ENCODE data around the gene NR3C1.
A peak's percentile ranks its signal among the peaks of the same experiment; 100 is the strongest.

Gene NR3C1

DNA sequence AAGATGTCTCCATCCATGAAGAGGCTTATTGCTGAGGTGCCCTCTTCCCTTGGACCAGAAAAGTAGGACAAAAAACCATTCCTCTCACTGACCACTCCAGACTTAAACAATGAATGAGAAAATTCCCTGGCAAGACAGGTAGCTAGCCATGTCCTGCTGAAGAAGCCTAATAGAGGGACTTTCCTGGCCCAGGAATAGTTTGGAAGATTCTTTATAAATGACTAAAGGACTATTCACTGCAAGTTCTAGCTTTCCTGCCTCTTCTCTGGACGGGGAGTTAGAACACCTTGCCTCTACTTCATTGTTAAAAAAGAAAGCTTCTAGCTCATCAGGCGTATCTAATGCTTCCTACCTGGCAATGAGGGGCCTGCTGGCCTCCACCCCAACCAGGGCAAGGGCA, 153.6 kb downstream of the NR3C1 start:
- DNase-seq: no peak

GRCh38 chr5:143248822-143249579, 154.5 kb downstream of the NR3C1 start:
- peak; percentile 13 for DNase-seq

DNA sequence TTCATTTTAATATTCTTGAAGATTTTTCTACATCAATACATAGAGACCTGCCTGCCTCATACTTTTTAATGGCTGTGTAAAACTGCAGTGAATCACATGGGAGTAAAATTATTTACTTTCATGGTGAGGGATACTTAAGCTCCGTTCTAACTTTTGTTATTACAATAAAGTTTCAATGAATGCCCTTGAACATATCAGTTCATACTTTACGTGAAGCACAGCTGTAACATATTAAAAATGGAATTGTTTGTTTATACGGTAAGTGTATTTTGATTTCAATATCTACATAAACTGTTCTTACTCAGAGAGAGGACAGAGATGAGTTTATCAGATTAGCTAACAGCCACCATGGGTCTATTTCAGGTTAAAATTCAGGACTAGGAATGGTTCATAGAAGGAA, 155.1 kb downstream of the NR3C1 start:
- DNase-seq: no peak

DNA sequence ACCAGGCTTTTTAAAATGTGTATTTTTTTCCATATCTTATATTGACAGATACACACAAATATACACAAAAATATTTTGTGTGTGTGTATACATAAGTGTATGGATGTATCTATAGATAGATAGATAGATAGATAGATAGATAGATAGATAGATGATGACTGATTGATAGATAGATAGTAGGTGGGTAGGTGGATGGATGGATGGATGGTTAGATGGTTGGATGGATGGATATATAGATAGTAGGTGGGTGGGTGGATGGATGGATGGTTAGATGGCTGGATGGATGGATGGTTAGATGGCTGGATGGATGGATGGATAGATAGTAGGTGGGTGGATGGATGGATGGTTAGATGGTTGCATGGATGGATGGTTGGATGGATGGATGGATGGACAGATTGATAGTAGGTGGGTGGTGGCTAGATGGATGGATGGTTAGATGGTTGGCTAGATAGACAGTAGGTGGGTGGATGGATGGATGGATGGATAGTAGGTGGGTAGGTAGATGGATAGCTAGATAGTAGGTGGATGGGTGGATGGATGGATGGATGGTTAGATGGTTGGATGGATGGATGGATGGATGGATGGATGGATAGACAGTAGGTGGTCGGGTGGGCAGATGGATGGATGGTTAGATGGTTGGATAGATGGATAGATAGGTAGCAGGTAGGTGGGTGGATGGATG, 156.2 kb downstream of the NR3C1 start:
- DNase-seq: no peak

- DNase-seq: peak; percentile 98
Observed at GRCh38 chr5:143245929-143246561, 157.4 kb downstream of the NR3C1 start.

DNA sequence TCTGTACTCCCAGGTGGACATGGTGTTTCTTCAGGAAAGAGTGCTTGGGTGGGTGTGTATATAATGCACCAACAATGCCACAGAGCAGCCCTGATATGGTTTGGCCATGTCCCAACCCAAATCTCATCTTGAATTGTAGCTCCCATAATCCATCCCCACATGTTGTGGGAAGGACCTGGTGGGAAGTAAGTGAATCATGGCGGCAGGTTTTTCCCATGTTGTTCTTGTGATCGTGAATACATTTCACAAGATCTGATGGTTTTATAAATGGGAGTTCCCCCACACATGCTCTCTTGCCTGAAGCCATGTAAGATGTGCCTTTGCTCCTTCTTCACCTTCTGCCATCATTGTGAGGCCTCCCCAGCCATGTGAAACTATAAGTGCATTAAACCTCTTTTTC, 158.5 kb downstream of the NR3C1 start:
- no peak for DNase-seq

DNA sequence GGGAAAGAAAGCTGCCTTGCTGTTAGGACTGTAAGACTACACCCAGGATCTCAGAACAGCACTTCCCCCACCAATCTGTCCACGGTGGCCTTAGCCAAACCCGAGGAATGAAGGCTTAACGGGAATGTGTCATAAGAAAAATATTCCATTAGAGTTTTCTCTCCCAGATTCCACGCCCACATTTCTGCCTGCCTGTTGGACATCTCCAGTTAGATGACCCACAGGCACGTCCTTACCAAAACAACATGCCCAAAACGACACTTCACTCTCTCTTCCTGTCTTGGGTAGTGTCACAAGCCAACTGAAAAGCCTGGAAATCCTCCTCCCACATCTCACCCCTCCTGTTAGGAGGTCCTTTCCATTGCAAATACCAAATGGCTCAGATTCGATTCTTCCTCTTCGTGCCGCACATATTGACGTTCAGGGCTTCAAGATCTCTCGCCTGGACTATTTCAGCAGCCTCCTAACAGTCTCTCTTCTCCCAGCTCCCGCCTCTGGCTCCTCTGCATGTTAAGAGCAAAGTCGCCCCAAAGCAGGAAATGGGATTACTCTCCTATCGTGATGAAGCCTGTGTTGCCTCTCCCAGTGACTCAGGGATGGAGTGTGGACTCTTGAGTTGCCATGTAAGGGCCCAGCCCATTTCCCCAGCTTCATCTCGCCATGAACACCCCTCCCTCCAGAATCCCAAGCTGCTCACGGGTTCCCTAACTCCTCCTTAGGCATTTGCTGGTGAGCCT, 159.3 kb downstream of the NR3C1 start:
- DNase-seq: no peak

DNA sequence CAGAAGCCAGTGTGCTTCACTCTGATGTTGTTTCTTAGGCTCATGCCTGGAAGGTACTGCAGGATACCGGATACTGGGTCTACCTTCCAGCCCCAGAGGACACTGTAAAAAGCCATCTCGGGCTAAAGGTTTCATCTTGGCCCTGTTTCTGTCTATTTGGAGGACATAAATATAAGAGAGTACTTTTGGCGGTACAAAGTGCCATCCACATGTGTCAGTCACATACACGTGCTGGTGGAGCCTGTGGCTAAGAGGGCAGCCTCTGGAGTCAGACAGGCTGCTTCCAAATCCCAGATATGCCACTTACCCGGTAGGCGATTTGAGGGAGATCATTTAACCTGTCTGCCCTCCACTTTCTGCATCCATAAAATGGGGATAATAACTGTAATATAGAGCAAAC, 160.4 kb downstream of the NR3C1 start:
- peak; percentile 12 for DNase-seq

GRCh38 chr5:143241892-143242291, 161.6 kb downstream of the NR3C1 start:
- peak; percentile 14 for DNase-seq

- DNase-seq: peak; percentile 13
Observed at GRCh38 chr5:143239882-143240518, 163.5 kb downstream of the NR3C1 start.

GRCh38 chr5:143238620-143239019, 164.9 kb downstream of the NR3C1 start:
- DNase-seq: no peak

- no peak for DNase-seq
Observed at GRCh38 chr5:143237664-143238063, 165.8 kb downstream of the NR3C1 start.

- no peak for DNase-seq
Observed at GRCh38 chr5:143236682-143237081, 166.8 kb downstream of the NR3C1 start.

- DNase-seq: no peak
Observed at GRCh38 chr5:143235423-143235822, 168.1 kb downstream of the NR3C1 start.

DNA sequence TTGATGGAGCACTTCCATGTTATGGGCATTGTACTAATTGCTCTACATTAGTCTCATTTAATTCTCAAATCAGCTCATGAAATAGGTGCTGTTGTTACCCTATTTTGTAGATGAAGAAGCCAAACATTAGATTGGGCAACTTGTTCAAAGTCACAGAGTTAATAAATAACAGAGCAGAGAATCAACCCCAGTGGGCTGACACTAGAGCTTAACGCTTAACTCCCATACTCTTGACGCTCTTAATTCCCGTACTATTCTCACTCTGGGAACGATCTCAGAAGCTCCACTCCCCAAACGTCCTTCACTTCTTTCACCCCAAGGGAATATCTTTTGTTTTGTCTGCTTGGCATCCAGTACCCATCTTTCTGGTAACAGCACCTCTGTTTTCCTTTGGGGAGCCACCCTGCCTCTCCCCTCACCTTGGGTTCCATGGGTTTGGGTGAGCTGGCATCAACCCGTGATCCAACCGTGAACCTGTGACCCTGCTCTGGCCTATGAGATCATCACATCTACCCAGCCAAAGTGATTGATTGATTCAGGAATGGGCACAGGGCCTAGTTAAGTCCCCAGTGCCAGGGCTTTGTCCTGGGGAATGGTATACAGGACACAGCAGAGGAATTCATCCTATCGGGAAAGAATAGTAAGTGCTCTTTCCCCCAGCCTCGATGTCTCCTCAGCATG, 169.2 kb downstream of the NR3C1 start:
- no peak for DNase-seq

DNA sequence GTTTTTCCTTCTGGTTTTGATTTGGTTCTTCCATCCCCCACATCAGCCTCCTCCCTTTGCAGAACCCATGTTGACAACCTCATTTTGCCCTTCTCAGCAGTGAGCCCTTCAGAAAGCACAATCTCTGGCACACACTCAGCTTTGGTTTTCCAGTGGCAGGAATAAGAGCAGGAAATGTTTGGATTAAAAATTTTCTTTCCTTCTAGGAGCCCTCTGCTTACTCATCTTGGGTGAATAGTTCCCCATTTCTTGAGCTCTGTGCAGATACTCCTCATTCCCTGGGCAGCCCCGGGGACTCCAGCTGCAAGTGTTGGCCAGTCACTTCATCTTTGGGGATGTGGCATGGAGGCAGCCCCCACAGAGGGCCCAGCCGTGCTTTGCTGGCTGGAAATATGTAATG, 170.5 kb downstream of the NR3C1 start:
- no peak for DNase-seq

- DNase-seq: peak; percentile 76
Observed at GRCh38 chr5:143231973-143232812, 171.3 kb downstream of the NR3C1 start.

DNA sequence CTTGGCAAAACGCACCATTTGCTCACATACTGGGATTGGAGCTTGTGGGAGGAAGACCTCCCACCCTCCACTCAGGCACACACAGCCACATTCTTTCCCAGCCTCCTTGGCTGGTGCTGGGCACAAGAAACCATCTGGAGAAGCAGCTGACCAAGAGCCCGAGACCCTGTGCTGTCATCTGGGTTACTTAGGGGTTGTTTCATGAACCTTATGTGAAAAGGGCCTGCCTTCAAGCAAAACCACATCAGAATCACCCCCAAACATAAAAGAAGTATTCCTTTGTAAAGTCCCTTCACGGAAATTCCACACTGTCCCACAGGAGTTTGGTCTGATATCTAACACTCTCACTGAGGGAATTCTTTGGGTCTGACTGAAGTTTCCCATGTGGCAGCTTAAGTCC, 172.1 kb downstream of the NR3C1 start:
- no peak for DNase-seq

- no peak for DNase-seq
Observed at GRCh38 chr5:143230676-143230996, 172.8 kb downstream of the NR3C1 start.

DNA sequence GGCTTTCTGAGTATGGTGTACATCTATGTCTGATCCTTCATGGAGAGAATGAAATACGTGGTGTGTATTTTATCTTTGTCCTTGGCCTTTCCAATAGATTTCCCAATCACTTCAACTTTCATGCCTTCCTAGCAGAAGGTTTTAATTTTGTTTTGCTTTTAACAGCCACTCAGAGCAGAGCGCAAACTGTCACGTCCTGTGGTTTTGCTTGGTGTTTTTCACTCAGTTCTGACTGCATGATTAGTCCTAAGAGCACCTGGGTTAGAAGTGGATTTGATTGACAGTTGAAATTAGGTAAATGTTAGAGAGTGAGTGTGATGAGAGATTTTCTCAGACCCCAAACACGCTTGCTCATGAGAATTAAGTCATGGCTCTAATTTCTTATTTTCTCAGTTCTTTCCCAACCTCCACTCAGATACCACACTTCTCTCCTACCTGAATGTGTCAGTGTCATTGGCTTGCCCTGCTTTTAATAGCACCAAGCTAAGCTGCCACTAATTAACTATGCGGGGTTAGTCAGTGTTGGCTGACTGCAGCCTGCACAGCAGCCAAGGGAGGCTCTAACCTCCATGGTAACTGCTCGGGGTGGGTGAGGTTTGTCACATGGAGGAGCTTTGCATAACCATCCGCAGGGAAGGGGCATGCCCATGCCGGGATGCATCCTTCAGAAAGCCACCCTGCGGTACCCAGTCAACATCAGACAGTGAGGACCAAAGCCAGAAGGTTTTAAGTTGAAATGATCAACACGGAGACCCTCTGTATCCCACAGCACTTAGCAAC, 173.4 kb downstream of the NR3C1 start:
- DNase-seq: peak; percentile 76

- DNase-seq: peak; percentile 49
Observed at GRCh38 chr5:143229426-143229895, 174.0 kb downstream of the NR3C1 start.

Measured in NCI-H69 (cell line).